GM15510 (cell line): Measurements from ENCODE around the gene APC.

Source experiments
- POLR2A ChIP-seq: IDR thresholded peaks from 3 replicates; pipeline ENCODE4 v1.6.1; 2011; ENCODE audit warnings: borderline replicate concordance; ENCODE audit not compliant: insufficient read length; ENCODE audit errors: extremely low read depth

APC gene

DNA sequence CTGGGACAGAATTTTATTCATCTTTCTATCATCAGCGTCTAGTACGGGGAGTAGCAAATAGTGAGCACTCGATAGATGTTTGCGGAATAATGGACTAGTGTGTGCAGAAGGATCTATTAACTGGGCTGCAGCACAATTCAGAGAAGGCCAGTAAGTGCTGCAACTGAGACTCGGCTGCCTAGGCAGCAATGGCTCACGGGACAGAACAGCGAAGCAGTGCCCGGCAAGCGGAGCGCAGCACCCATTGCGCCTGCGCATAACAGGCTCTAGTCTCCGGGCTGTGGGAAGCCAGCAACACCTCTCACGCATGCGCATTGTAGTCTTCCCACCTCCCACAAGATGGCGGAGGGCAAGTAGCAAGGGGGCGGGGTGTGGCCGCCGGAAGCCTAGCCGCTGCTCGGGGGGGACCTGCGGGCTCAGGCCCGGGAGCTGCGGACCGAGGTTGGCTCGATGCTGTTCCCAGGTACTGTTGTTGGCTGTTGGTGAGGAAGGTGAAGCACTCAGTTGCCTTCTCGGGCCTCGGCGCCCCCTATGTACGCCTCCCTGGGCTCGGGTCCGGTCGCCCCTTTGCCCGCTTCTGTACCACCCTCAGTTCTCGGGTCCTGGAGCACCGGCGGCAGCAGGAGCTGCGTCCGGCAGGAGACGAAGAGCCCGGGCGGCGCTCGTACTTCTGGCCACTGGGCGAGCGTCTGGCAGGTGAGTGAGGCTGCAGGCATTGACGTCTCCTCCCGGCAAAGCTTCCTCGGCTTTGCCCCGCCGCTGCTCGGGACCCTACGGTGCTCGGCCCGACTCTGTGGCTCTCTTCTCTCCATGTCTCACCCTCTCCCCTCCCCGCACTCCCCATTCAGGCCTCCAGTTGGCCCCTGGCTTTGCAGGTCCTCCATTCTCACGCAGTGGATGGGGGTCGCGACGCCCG, 30.2 kb upstream of the APC start:
- peak; percentile 93 for TF ChIP-seq POLR2A

DNA sequence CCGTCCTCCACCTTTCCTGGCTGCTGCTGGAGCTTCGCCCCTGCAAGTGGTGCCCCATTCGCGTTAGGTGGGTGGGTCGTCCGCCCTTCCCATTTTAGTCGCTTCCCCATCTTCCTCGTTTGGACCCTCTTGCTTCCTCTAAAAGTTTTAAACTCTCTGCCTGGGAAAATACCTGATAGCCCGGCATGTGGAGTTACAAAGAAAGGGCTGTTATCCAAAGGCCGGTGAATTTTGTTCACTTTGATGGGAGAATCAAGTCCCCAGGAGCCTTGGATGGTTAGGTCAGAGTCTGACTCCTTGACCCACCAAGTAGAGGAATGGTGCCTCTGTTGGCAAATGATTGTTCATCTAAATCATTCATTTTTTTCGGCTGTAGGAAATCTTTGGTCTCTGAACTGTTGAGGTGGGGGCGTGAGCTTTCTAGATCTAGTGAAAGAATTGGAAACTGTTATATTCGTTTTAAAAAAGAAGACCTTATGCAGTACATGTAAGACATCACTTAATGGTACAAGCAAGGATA, 29.5 kb upstream of the APC start:
- TF ChIP-seq POLR2A: no peak

DNA sequence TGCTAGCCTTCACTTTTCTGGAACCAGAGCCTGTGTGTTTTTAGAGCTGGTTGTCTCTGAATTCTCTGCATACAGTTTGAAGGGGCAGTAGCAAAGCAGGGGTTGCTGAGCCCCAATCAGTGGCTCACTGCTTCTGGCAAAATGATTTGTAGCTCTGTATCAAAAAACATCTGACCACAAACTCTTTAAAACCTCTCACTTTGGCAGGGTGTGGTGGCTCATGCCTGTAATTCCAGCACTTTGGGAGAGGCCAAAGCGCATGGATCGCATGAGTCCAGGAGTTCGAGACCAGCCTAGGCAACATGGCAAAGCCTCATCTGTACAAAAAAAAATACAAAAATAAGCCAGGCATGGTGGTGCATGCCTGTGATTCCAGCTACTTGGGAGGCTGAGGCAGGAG, 28.3 kb upstream of the APC start:
- no peak for TF ChIP-seq POLR2A

DNA sequence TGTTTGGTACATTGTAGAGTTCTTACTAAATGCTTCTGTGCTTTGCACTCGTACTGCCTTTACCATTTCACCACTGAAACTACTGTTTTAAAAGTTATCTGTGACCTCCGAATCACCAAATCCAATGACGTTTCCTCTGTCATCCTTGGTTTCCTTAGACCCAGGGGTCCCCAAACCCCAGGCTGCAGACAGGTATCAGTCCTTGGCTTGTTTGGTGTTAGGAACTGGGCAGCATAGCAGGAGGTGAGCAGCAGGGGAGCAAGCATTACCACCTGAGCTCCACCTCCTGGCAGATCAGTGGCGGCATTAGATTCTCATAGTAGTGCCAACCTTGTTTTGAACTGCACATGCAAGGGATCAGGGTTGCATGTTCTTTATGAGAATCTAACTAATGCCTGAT, 26.8 kb upstream of the APC start:
- TF ChIP-seq POLR2A: no peak

DNA sequence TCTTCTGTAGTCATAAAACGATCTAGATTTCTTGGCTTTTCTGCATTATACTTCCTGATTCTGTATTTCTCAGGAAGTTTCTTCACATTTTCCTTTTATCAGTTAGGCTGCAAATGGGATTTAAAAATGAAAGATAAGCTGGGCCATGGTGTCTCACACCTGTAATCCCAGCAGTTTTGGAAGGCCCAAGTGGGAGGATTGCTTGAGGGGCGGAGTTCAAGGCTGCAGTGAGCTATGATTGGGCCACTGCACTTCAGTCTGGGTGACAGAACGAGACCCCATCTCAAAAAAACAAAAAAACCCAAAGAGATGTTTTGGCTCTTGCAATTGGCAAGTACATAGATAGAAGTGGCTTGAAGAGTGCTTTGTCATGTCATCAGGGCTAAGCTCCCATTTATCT, 26.2 kb upstream of the APC start:
- TF ChIP-seq POLR2A: no peak

DNA sequence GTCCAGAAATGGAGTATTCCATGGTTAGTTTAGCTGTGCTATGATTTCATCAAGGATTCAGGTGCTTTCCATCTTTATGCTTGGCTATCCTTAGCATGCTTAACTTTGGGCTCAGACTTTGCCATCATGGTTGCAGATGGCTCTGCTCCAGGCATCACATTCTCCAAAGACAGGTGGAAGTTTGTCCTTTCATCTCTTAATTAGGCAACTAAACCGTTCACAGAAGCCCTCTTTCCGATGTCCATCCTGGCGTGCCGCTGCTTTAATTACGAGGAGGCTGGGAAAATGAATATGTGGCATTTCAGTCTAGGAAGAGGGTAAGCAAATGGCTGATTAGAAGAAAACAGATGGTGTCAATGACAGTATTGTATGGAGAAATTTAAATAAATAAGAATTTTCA, 24.5 kb upstream of the APC start:
- TF ChIP-seq POLR2A: no peak

DNA sequence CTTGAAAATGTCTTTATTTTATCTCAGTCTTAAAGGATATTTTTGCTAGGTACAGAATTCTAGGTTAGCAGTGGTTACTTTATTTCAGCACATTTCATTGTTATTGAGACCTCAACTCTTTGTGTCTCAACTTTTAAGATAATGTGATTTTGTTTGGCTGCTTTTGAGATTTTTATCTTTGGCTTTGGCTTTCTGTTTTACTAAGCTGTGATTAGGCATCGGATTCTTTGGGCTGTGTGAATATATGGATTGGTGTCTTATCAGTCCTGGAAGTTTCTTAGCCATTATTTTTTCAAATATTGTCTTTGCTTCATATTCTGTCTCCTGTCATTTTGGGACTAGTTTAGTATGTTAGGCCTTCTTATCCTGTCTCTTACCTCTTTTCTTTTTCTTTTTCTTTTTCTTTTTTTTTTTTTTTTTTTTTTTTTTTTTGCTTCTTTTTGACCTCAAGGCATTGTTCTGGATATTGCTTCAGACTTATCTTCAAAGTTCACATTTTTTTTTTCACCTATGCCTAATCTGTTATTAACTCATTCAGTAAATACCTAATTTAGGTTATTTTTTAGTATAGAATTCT, 20.1 kb upstream of the APC start:
- no peak for TF ChIP-seq POLR2A

DNA sequence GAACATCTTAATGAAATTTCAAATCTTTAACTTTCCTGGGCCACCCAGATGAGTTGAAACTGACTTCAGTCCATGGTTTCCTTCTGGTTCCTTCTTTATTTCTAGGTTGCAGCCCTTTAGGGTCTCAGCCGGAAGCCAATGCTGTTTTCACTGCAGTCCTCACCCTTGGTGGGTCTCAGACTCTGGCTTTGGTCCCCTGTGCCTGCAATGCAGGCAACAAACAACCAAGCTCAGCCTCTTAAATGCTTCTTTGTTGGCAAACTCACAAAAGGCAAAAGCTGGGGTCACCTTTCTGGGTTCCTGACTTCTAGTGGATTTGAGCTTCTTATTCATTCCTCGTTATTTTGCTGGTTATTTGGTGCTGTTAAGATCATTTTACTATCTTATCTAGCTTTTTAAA, 19.3 kb upstream of the APC start:
- TF ChIP-seq POLR2A: no peak

DNA sequence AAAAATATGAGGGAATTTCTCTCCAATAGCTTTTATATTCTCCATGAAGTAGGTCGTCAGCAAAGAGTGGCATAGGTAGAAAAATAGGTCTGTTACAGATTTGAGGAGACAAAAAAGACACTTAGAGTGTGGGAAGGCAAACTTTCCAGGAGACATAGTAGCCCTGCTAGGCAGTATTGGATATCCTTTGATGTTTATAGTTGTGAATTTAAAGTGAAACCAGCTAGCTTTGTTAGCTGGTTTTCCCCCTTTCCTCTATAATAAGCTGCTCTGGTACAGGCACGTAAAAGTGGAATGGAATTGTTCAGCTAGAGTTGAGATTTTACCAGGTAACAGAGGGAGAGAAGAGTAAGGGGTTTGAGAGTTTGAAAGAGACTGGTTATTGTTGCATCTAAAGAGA, 17.1 kb upstream of the APC start:
- no peak for TF ChIP-seq POLR2A

DNA sequence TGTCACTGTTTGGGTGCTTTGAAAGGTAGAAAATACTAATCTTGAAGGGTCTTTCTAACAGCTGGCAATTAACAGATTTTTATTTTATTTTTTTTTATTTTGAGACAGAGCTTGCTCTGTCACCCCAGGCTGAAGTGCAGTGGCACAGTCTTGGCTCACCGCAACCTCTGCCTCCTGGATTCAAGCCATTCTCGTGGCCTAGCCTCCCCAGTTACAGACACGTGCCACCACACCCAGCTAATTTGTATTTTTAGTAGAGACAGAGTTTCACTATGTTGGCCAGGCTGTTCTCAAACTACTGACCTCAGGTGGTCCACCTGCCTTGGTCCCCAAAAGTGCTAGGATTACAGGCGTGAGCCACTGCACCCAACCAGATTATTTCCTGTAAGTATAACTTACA, 12.8 kb upstream of the APC start:
- TF ChIP-seq POLR2A: no peak

DNA sequence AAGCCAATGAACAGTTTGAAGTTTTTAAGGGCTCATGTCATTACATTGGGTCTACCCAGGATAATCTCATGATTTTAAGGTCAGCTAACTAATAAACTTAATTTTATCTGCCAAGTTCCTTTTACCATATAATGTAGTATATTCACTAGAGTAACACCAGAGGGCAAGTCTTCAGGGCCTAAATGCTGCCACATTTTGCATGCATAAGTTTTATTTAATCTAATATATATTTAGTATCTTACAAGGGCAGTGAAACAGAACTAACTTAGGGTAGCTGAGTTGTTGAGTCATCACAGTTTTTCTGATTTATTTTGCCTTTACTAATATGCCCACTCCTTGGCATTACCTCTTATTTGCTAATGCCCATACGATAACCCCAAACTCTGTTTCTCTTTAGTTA, 8.1 kb upstream of the APC start:
- no peak for TF ChIP-seq POLR2A

DNA sequence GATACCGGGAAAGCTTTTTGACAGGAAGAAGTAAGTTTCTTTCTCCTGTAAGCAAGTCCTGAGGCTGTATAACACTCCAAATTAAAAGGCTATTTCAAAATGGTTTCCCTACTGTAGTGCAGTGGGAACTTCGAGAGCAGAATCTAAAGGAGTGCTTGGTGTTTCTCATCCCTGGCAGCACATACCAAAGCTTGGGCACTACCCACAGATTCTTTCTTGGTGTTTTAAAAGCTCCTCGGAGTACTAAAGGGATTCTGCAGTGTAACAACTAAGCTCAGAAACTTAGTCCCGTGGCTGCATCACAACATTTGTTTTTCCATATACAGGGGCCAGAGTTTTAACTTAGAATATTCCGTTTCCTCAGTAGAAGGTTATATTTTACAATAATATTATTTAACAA, 5.6 kb upstream of the APC start:
- no peak for TF ChIP-seq POLR2A

DNA sequence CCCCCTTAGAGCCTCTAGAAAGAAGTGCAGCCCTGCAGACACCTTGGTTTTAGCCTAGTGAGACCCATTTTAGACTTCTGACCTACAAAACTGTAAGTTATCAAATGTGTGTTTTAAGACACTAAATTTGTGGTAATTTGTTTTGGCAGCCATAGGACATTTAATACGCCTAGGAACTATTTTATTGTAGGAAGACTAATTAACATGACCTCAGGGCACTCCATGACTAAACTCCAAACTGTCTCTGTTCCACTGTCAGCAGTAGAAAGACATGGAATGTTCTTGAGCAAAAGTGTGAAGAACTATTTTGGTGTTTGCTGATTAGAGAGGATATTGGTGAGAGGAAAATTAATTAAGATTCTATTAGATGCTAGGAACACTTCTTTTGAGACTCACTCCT, 4.1 kb upstream of the APC start:
- no peak for TF ChIP-seq POLR2A

DNA sequence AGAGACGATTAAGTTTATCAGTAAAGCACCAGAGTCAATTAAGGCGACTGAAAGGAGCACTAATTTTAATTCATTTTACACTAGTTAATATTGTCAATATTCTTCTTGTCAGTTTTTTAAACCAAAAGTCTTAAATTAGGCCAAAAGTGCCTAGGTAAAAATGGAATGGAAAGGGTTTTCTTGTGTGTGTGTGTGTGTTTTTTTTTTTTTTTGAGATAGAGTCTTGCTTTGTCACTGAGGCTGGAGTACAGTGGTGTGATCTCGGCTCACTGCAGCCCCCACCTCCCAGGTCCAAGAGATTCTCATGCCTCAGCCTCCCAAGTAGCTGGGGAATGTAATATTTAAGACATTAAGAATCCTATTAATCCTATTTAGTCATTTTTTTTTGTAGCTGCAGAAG, 3.1 kb upstream of the APC start:
- no peak for TF ChIP-seq POLR2A

DNA sequence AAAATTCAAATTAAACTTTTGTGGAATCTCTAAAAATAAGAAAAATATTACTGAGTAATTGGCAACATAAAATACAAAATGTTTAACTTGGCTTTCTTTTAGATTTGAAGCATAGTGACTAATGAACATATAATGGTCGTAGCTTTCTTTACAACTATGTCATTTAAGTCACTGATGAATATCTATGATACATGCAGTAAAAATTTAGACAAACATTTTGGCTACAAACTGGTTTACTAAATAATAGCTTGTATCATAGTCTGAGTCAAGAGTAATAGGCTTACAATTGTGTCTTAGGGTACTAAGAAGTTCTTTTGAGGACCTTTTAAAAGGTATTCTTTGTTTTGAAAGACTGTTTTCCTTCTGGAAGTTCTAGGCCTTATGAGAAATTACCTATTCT, 2.0 kb upstream of the APC start:
- no peak for TF ChIP-seq POLR2A

DNA sequence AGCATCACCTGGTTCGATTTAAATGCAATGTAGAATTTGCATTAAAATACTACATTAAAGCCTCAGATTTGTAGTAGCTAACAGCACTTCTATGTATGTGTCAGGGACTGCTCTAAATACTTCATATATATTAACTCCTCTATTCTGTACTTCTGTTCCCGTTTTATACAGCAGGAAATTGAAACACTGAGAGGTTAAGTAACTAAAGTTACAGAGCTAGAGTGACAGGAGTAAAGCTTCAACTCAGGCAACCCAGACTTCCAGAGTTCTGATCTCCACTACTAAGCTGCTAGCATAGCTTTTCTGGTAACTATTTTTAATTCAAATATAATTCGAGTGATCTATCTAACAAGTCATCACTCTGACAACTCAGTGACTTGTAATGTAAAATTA, 619 bp upstream of the APC start:
- TF ChIP-seq POLR2A: no peak

DNA sequence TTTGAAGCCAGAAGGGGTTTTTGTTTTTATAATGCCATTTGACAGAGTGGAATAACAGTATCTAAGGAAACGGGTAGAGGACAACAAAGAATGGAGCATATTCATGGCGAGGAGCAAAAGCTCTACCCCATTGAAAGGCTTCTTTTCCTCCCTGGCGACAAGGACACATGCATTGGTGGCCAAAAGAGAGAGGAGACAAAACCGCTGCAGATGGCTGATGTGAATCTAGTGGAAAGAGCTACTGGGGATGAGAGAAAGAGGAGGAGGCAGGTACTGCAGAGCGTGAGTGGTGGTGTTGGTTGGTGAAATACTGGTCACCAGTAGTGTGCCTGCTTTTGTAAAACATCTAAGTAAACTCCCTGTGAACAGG, 491 bp downstream of the APC start:
- no peak for TF ChIP-seq POLR2A

DNA sequence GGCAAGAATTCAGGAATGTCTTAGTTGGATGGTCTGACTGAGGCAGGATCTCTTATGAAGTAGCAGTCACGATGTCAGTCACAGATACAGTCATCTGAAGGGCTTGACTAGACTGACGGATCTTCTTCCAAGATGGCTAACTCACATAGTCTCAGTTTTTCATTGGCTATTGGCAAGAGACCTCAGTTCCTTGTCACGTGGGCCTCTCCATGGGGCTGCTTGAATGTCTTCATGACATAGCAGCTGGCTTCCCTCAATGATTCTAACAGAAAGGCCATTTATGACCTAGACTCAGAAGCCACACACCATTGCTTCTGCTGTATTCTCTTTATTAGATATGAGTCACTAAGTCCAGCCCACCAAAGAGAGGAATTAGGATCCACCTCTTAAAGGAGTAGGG, 4.7 kb downstream of the APC start:
- TF ChIP-seq POLR2A: no peak
